Astrocyte (in vitro differentiated cells and primary cell): ENCODE results near the gene TBC1D8.

Experiments
- CTCF ChIP-seq: IDR thresholded peaks from 2 replicates; pipeline ENCODE4 v1.5.1; 2011; ENCODE audit warnings: low read depth, mild to moderate bottlenecking, inconsistent platforms, low read length, moderate library complexity; ENCODE audit not compliant: insufficient read depth
- EZH2 ChIP-seq: IDR thresholded peaks from 2 replicates; pipeline ENCODE4 v1.6.1; 2012; ENCODE audit warnings: mild to moderate bottlenecking, low read length, inconsistent platforms; ENCODE audit not compliant: insufficient read depth

- TF ChIP-seq CTCF (no peak), EZH2 (no peak)
These were observed 42.8 kb downstream of the TBC1D8 start for GRCh38 chr2:101108357-101108756.
